Astrocyte of the cerebellum (primary cell): ENCODE results near the gene EPS8.
A peak's percentile ranks its signal among the peaks of the same experiment; 100 is the strongest.

Experiments used
- DNase-seq: peaks from one replicate; pipeline ENCODE4 v3.0.0-alpha.2; 2011; ENCODE audit warnings: low read depth
- H3K4me3 ChIP-seq: 2 replicates; pipeline ENCODE4 v1.5.1; 2011; ENCODE audit warnings: mild to moderate bottlenecking, low read depth, low read length, moderate library complexity
- CTCF ChIP-seq: IDR thresholded peaks from 2 replicates; pipeline ENCODE4 v1.5.1; 2012; ENCODE audit warnings: low read length, low read depth, moderate library complexity, mild to moderate bottlenecking; ENCODE audit errors: missing control alignments
- in situ Hi-C: cut with HindIII; loops from 2 replicates; pipeline ENCODE4 v1.10.0; 2017; ENCODE audit warnings: low sequenced_read_pairs

The EPS8 gene

GRCh38 chr12:15735837-15736615 lies 53.2 kb downstream of the EPS8 start:
- in situ Hi-C loops, result no loop called here
- no peak for TF ChIP-seq CTCF
- DNase-seq, result no peak
- no peak overlapping the region for H3K4me3 ChIP-seq

DNA sequence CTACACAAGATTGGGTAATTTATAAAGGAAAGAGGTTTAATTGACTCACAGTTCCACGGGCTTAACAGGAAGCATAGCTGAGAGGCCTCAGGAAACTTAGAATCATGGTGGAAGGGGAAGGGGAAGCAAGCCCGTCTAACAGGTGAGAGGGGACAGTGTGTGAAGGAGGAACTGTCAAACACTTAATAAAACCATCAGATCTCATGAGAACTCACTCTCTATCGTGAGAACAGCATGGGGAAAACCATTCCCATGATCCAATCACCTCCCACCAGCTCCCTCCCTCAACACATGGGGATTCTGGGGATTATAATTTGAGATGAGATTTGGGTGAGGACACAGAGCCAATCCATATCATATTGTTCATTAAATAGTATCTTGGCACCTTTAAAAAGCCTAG lies 56.1 kb downstream of the EPS8 start:
- TF ChIP-seq CTCF, result no peak
- no peak for DNase-seq
- in situ Hi-C loops, result no loop called here
- H3K4me3 ChIP-seq, result no peak overlapping the region

DNA sequence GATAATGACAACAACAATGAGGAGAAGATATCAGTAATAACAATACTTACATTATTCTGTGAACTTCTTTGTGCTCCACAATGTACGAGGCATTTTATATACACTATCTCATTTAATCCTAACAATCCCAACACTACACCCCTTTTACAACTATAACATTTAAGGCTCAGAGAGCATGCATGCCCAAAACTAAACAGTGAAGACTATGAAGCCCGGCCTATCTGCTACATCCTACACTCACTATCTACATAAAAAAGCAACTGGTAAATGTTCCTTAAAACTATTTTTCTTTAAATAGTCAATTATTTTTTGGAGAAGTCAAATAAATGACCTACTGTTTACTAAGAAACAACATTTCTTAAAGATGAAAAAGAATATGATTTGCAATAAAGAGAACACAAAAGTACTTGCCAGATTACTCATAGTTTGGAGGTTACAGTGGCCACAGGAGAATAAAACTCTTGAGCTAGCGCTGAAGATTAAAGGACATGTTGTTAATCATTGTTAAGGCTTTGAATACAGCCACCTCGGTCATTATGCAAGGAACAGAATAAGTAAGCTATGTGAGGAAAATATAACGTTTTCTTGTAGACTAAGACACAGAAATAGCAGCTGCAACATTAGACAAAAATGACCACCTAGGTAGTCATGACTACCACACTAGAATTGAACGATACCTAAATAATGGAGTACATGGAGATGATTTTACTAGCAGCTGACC lies 56.7 kb downstream of the EPS8 start:
- H3K4me3 ChIP-seq, result no peak overlapping the region
- in situ Hi-C loops, result no loop called here
- TF ChIP-seq CTCF, result no peak
- peak; percentile 49 for DNase-seq

GRCh38 chr12:15731940-15732339 lies 57.2 kb downstream of the EPS8 start:
- no peak for TF ChIP-seq CTCF
- no peak for DNase-seq
- H3K4me3 ChIP-seq, result no peak overlapping the region
- in situ Hi-C loops, result no loop called here

DNA sequence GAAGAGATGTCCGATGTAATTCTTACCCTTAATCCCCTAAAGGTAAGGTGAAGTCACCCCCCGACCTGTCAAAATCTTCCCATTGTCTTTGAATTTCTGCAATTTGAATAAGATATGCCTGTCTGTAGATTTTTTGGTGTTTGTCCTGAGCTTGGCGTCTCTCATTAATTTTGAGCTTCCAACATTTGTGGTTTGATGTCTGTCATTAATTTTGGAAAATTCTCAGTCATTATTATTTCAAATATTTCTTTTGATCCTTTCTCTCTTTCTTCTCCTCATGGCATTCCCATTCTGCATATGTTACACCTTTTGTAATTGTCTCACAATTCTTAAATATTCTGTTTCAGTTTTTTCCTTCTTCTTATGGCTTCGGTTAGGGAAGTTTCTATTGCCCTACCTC lies 60.1 kb downstream of the EPS8 start:
- no peak overlapping the region for H3K4me3 ChIP-seq
- TF ChIP-seq CTCF, result no peak
- in situ Hi-C loops, result no loop called here
- DNase-seq, result no peak

- no peak for TF ChIP-seq CTCF
- in situ Hi-C loops, result no loop called here
Measured at GRCh38 chr12:15728118-15728598, 61.0 kb downstream of the EPS8 start.

More at GRCh38 chr12:15728118-15728598, 61.0 kb downstream of the EPS8 start:
- peak; percentile 46 for DNase-seq
- no peak overlapping the region for H3K4me3 ChIP-seq
